ENCODE results near the gene GRIK3.
A peak's percentile ranks its signal among the peaks of the same experiment; 100 is the strongest.

GRIK3 gene

DNA sequence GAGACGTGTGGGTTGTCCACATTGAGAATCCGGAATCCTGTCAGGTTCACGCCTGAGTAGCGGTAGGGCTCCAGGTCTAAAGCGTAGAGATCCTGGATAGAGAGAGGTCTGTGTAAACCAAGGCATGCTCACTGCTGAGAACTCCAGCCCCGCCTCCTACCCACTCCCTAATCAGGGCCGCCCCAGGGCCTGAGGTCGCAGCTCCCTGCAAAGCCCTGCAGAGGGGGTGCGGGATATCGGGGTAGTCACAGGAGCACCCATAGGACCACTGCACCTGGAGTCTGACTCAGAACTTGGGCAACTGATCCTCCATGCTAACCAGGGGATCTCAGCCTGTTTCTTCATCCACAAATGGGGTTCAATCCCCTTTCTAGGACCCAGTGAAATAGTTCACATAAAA, 174.4 kb downstream of the GRIK3 start:
- Histone ChIP-seq H3K4me1 (peaks cover 23% of the 10 kb centered on the region), H3K4me3 (ENCODE audit: low read depth, low read length) (no peak overlapping the region), H3K27me3 (no peaks in the 10 kb centered on the region), H3K9me3 (no peaks in the 10 kb centered on the region), H3K36me3 (peaks cover 7% of the 10 kb centered on the region)
- TF ChIP-seq, protein P1, sequence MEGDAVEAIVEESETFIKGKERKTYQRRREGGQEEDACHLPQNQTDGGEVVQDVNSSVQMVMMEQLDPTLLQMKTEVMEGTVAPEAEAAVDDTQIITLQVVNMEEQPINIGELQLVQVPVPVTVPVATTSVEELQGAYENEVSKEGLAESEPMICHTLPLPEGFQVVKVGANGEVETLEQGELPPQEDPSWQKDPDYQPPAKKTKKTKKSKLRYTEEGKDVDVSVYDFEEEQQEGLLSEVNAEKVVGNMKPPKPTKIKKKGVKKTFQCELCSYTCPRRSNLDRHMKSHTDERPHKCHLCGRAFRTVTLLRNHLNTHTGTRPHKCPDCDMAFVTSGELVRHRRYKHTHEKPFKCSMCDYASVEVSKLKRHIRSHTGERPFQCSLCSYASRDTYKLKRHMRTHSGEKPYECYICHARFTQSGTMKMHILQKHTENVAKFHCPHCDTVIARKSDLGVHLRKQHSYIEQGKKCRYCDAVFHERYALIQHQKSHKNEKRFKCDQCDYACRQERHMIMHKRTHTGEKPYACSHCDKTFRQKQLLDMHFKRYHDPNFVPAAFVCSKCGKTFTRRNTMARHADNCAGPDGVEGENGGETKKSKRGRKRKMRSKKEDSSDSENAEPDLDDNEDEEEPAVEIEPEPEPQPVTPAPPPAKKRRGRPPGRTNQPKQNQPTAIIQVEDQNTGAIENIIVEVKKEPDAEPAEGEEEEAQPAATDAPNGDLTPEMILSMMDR (IDR thresholded peaks at IDR 0.05; ENCODE audit: low read depth, low read length): no peak
- no peak for DNase-seq

DNA sequence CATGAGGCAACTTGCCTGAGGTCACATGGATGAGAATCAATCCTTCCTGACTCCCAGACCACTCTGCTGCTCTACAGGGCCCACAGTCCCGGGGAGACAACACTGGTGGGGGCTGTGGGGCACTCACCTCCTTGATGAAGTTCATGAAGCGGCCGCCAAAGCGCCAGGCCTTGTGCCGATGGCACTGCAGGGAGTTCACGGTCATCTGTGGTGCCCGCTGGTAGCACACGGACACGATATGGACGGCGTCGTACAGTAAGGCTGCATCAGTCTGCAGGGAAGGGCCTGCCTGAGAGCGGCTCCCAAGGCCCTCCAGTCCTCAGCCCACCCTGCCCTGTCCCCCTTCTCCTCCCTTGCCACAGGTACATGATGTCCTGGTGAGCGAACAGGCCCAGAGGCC, 175.3 kb downstream of the GRIK3 start:
- H3K9me3 ChIP-seq: no peaks in the 10 kb centered on the region
- TF ChIP-seq, protein P1 (IDR thresholded peaks at IDR 0.05; ENCODE audit: low read depth, low read length): no peak
- peaks cover 16% of the 10 kb centered on the region for H3K4me1 ChIP-seq
- peaks cover 7% of the 10 kb centered on the region for H3K36me3 ChIP-seq
- H3K4me3 ChIP-seq (ENCODE audit: low read depth, low read length): no peak overlapping the region
- DNase-seq: no peak
- H3K27me3 ChIP-seq: no peaks in the 10 kb centered on the region

DNA sequence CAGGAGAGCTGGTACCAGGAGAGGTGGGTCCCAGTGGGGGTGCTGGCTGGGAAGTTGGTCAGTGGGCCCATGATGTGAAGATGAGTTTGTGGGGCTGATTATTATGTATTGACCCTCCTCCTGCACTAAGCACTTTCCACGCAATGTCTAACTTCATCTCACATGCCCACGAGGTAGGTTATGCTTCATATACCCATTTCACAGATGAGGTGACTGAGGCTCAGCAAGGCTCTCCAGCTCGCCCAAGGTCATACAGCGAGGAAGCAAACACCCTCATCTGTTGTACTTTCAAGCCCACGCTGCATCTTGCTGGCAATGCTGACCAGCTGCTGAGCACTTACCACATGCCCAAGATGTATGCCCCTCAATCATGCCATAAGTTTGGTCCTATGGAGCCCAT, 175.8 kb downstream of the GRIK3 start:
- no peak for DNase-seq
- no peak overlapping the region for H3K4me3 ChIP-seq (ENCODE audit: low read depth, low read length)
- H3K36me3 ChIP-seq: peaks cover 7% of the 10 kb centered on the region
- no peaks in the 10 kb centered on the region for H3K27me3 ChIP-seq
- no peaks in the 10 kb centered on the region for H3K9me3 ChIP-seq
- TF ChIP-seq, protein P1 (IDR thresholded peaks at IDR 0.05; ENCODE audit: low read depth, low read length): no peak
- peaks cover 16% of the 10 kb centered on the region for H3K4me1 ChIP-seq

DNA sequence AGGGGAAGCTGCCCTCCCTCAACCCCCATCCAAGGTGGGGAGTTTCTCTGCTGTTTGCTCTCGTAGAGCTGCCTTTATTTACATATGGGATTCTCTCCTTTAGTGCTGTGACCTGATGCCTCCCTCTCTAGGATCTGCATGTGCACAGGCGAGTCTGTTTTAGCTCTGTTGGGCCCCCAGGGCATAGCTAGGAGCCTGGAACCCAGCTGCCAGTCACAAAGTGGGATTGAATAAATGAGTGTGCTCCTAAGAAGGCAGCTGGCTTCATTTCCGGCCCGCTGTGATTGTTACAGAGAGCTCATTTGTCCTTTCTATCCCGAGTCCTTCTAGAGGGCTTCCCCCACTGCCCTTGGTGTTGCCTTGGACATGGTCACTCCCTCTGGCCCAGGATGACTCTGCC, 176.6 kb downstream of the GRIK3 start:
- no peaks in the 10 kb centered on the region for H3K9me3 ChIP-seq
- TF ChIP-seq, protein P1 (IDR thresholded peaks at IDR 0.05; ENCODE audit: low read depth, low read length): no peak
- H3K36me3 ChIP-seq: peaks cover 7% of the 10 kb centered on the region
- H3K4me1 ChIP-seq: peaks cover 16% of the 10 kb centered on the region
- no peaks in the 10 kb centered on the region for H3K27me3 ChIP-seq
- DNase-seq: peak; percentile 86
- H3K4me3 ChIP-seq (ENCODE audit: low read depth, low read length): no peak overlapping the region

DNA sequence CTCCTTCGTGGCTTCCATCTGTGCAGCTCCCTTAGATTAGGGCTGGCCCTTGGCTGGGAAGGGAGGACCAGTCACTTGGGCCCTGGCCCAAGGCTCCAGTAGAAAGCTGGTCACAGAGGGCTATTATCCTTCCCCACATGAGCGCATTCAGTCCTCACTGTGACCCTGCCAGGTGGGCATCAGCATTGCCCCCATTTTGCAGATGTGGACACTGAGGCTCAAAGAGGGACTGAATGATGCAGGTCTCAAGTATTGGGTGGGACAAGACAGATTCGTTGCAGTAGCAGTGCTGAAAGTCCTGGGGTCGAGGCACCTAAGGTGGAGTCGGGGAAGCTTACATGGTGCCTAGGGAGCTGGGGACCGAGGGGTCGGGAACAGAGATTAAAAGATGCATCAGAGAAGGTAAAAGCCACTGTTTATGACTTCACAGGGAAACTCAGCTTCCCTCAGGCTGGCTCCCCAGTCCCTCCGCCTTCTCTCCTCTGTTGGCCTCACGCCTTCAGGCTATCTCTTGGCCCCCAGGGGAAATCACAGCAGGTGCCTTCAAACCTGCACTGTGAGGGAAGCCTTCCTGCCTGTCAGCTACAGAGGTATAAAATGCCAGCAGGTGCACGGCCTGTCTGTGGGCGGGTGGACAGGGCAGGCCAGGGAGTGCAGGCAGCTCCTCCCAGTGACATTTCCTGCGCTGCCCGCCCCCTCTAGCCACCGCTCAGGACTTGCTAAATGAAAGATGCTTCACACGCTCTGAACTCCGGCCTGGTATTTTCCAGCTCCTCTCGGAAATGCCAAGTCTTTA, 178.4 kb downstream of the GRIK3 start:
- Histone ChIP-seq H3K9me3 (no peaks in the 10 kb centered on the region), H3K27me3 (no peaks in the 10 kb centered on the region), H3K36me3 (peaks cover 7% of the 10 kb centered on the region), H3K4me1 (peaks cover 16% of the 10 kb centered on the region), H3K4me3 (ENCODE audit: low read depth, low read length) (no peak overlapping the region)
- TF ChIP-seq, protein P1 (IDR thresholded peaks at IDR 0.05; ENCODE audit: low read depth, low read length): no peak
- DNase-seq: peak; percentile 40

DNA sequence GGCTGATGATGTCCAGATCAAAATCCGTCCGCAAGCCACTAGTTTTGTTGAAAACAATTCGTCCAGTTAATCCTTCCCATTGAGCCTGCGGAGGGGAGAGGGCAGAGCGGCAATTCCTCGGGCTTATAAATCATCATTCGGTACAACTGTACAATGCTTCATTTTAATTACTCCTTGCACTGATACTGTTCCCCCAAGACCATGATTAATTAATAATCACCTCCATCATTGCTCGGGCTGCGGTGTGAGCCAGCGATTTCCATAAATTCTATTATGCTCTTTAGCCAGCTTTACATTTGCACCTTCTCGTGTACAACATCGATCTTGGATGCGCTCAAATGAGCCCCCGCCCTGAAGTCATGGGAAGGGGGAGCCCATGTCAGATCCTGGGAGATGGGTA, 180.7 kb downstream of the GRIK3 start:
- no peak for DNase-seq
- H3K27me3 ChIP-seq: no peaks in the 10 kb centered on the region
- no peak overlapping the region for H3K4me3 ChIP-seq (ENCODE audit: low read depth, low read length)
- H3K4me1 ChIP-seq: peaks cover 19% of the 10 kb centered on the region
- no peaks in the 10 kb centered on the region for H3K9me3 ChIP-seq
- H3K36me3 ChIP-seq: peaks cover 3% of the 10 kb centered on the region
- TF ChIP-seq, protein P1 (IDR thresholded peaks at IDR 0.05; ENCODE audit: low read depth, low read length): no peak
